Measurements from ENCODE around the gene KRTAP2-2.

- TF ChIP-seq EP300 (IDR thresholded peaks at IDR 0.05; ENCODE audit: low read depth), result no peak
- no peak for TF ChIP-seq POLR2A (IDR thresholded peaks at IDR 0.05)
Observed at GRCh38 chr17:41052566-41052965, 2.5 kb downstream of the KRTAP2-2 start.

All from transverse colon (tissue), 1 donor.